Sigmoid colon (tissue), 7 donors: ENCODE data around the gene CNTN4. TPM values are rescaled to one million over a fixed set of nuclear protein-coding genes. Genes with fewer than 3 reads are reported as not detected.

Experiments
- DNase-seq: peaks from one replicate; pipeline ENCODE4 v3.0.0-alpha.2; 2019
- H3K27ac ChIP-seq, 4 donors: fragments of 200-600 bp; sonication (generic); one replicate each; pipeline ENCODE4 v1.5.1; 2016 to 2019; ENCODE audit warnings: mild to moderate bottlenecking in 1 of 4
- H3K27me3 ChIP-seq, 3 donors: fragments of 200-600 bp; sonication (generic); one replicate each; pipeline ENCODE4 v1.5.1; 2019; ENCODE audit warnings: mild to moderate bottlenecking in 1 of 3
- H3K36me3 ChIP-seq, 4 donors: fragments of 200-600 bp; sonication (generic); one replicate each; pipeline ENCODE4 v1.5.1; 2016 to 2019
- H3K4me1 ChIP-seq, 4 donors: fragments of 200-600 bp; sonication (generic); one replicate each; pipeline ENCODE4 v1.5.1; 2017 to 2019
- H3K4me3 ChIP-seq, 4 donors: fragments of 200-600 bp; sonication (generic); one replicate each; pipeline ENCODE4 v1.5.1; 2017 to 2019; ENCODE audit warnings: mild to moderate bottlenecking in 2 of 4, moderate library complexity in 1 of 4
- H3K9me3 ChIP-seq, 4 donors: fragments of 200-600 bp in 3 of 4; sonication (generic) in 3 of 4; one replicate each; pipeline versions ENCODE4 v1.5.1 to v1.6.1; 2013 to 2019
- EP300 ChIP-seq, 4 donors: sonication (generic); formaldehyde crosslinking; IDR thresholded peaks; one replicate each; pipeline ENCODE4 v1.6.1; 2017; ENCODE audit warnings: antibody characterized with exemption in 4 of 4
- POLR2A ChIP-seq, 2 donors: fragments of 450-650 bp; IDR thresholded peaks; one replicate each; pipeline ENCODE4 v1.6.1; 2016; ENCODE audit warnings: antibody characterized with exemption in 2 of 2, mild to moderate bottlenecking in 2 of 2, moderate library complexity in 2 of 2
- POLR2AphosphoS5 ChIP-seq, 4 donors: sonication (generic); formaldehyde crosslinking; IDR thresholded peaks; one replicate each; pipeline ENCODE4 v1.6.1; 2017; ENCODE audit warnings: antibody characterized with exemption in 4 of 4
- WGBS, 2 donors: extraction: QIAGEN DNeasy Blood & Tissue Kit; methylation state at CpG; one replicate each; pipeline ENCODE4 v1.1.7; 2013; 5-methylcytosine and 5-hydroxymethylcytosine counted together
- intact Hi-C: fragments of 100-400 bp; cut with DNase I; formaldehyde crosslinking; loops from one replicate; pipeline ENCODE4 v1.15.1; 2023
- polyA plus RNA-seq, 3 donors: library from polyadenylated mRNA; stranded (reverse); fragments of 200-250 nt; gene quantifications; one replicate each; pipeline ENCODE4 v1.2.3, GENCODE V29; 2013
- total RNA-seq, 4 donors: library from RNA; depleted of rRNA; stranded (reverse); fragments of >200 nt; gene quantifications; one replicate each; pipeline ENCODE4 v1.1.0, GENCODE V29; 2016
- TF ChIP-seq, protein P1 (sequence below), 4 experiments: fragments of 450-650 bp in 3 of 4; fragments of 200-600 bp in 1 of 4; IDR thresholded peaks; one replicate each; pipeline ENCODE4 v1.5.1; 2016 to 2019; ENCODE audit warnings: antibody characterized with exemption in 4 of 4, mild to moderate bottlenecking in 3 of 4, moderate library complexity in 2 of 4
- donor health status: healthy with polysubstance abuse.
- donor health status: Bipolar disorder and iron deficiency.
- donor health status: healthy.

CNTN4 gene
- total and polyA plus RNA-seq, 7 donors: 1.4 to 10.0 (median 7.5) TPM

DNA sequence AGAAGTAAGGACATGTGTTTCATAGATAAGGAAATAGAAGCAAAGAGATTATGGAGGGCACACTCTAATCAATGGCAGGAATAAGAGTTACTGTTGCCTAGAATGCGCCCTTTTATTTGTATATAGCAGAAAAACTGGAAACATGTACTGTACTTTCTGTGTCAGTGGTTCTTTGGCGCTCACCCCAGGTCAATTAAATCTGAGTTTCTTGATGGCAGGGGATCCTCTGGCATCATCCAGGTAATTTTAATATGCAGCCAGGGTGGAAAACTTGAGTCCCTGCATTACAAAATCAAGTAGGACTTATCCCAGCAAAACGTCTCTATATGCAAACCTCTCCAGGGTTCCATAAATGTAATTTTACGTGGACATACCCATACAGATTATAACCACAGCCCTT is 727.4 kb downstream of the CNTN4 start:
- Histone ChIP-seq H3K4me1 (no peaks in the 10 kb centered on the region), H3K4me3 (no peak overlapping the region), H3K9me3 (no peaks in the 10 kb centered on the region), H3K36me3 (no peaks in the 10 kb centered on the region), H3K27me3 (no peaks in the 10 kb centered on the region), H3K27ac (no peak overlapping the region)
- DNase-seq: no peak
- WGBS, 2 donors: 88 to 89% methylated on average over 4 of the region's 4 CpGs
- TF ChIP-seq, protein P1, sequence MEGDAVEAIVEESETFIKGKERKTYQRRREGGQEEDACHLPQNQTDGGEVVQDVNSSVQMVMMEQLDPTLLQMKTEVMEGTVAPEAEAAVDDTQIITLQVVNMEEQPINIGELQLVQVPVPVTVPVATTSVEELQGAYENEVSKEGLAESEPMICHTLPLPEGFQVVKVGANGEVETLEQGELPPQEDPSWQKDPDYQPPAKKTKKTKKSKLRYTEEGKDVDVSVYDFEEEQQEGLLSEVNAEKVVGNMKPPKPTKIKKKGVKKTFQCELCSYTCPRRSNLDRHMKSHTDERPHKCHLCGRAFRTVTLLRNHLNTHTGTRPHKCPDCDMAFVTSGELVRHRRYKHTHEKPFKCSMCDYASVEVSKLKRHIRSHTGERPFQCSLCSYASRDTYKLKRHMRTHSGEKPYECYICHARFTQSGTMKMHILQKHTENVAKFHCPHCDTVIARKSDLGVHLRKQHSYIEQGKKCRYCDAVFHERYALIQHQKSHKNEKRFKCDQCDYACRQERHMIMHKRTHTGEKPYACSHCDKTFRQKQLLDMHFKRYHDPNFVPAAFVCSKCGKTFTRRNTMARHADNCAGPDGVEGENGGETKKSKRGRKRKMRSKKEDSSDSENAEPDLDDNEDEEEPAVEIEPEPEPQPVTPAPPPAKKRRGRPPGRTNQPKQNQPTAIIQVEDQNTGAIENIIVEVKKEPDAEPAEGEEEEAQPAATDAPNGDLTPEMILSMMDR (IDR thresholded peaks at IDR 0.05): no peak
- TF ChIP-seq EP300 (IDR thresholded peaks at IDR 0.05) (no peak), POLR2AphosphoS5 (IDR thresholded peaks at IDR 0.05) (no peak), POLR2A (IDR thresholded peaks at IDR 0.05) (no peak)
- intact Hi-C loops: no loop called here

DNA sequence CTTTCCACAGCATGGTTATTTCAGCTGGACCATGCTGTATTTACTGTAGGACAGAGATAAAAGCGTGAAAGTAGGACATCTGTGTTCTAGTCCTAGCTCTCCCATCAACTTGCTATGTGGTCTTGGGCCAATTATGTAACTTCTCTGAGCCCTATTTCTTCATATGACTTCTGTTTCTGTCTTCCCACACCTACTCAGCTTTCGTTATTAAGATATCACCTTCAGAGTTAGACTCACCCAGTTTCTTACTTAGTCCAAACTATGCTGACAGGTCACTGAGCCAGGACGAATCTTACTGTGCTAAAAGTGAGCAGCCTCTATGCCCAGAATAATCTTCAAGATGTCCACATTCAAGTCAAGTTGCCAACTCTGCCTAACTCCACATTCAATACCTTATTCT is 727.8 kb downstream of the CNTN4 start:
- H3K4me3 ChIP-seq: no peak overlapping the region
- no peaks in the 10 kb centered on the region for H3K36me3 ChIP-seq
- intact Hi-C loops: no loop called here
- TF ChIP-seq POLR2A (IDR thresholded peaks at IDR 0.05) (no peak), EP300 (IDR thresholded peaks at IDR 0.05) (no peak), POLR2AphosphoS5 (IDR thresholded peaks at IDR 0.05) (no peak)
- TF ChIP-seq, protein P1 (IDR thresholded peaks at IDR 0.05): no peak
- WGBS, 2 donors: 85 to 87% methylated on average over 3 of the region's 3 CpGs
- H3K4me1 ChIP-seq: no peaks in the 10 kb centered on the region
- H3K9me3 ChIP-seq: no peaks in the 10 kb centered on the region
- no peak for DNase-seq
- no peaks in the 10 kb centered on the region for H3K27me3 ChIP-seq
- H3K27ac ChIP-seq: no peak overlapping the region

DNA sequence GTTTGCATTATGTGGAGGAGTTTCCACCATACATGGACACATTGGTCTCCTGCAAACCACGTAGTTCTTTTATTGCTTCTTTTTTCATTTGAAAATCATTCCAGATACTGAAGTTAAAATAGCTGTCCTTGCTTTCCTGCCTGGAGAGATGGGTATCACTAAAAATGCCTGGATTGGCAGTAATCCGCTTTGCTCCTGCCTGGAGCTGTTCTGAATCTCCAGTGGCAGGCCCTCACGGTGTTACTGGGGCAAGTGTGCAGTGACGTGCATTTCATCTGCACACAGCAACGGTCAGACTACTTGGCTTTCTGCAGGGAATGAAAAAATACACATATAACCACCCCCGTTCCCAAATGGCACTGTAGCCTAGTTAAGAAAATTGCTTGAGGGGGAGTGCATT is 738.6 kb downstream of the CNTN4 start:
- H3K27ac ChIP-seq: no peak overlapping the region
- no peak for TF ChIP-seq POLR2A (IDR thresholded peaks at IDR 0.05)
- TF ChIP-seq EP300 (IDR thresholded peaks at IDR 0.05): no peak
- TF ChIP-seq, protein P1 (IDR thresholded peaks at IDR 0.05): no peak
- TF ChIP-seq POLR2AphosphoS5 (IDR thresholded peaks at IDR 0.05): no peak
- no peaks in the 10 kb centered on the region for H3K9me3 ChIP-seq
- no peaks in the 10 kb centered on the region for H3K4me1 ChIP-seq
- no peaks in the 10 kb centered on the region for H3K36me3 ChIP-seq
- no peak for DNase-seq
- H3K27me3 ChIP-seq: no peaks in the 10 kb centered on the region
- H3K4me3 ChIP-seq: no peak overlapping the region
- WGBS, 2 donors: 80 to 93% methylated on average over 6 of the region's 6 CpGs
- intact Hi-C loops: no loop called here

DNA sequence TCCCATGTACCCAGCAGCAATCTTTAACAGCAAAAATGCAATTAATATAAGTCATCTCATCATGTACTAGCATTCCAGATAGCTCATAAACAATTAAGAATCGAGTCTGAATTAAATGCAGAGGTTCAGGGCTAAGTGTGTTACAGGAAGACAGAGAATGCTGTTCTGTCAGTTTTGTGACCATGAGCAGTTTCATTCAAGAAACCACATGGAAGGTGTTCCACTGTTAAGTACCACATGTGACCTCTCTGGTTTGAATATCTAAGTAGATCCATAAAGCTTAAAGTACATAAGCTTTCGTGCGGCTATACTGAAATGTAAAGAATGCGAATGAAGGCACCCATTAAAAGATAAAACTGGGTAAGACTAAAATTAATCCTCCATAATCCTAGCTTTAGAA is 739.2 kb downstream of the CNTN4 start:
- 92 to 93% methylated on average over 4 of the region's 4 CpGs for WGBS, 2 donors
- DNase-seq: no peak
- H3K36me3 ChIP-seq: no peaks in the 10 kb centered on the region
- H3K9me3 ChIP-seq: no peaks in the 10 kb centered on the region
- no peak overlapping the region for H3K4me3 ChIP-seq
- TF ChIP-seq EP300 (IDR thresholded peaks at IDR 0.05): no peak
- TF ChIP-seq POLR2A (IDR thresholded peaks at IDR 0.05): no peak
- no peak for TF ChIP-seq POLR2AphosphoS5 (IDR thresholded peaks at IDR 0.05)
- TF ChIP-seq, protein P1 (IDR thresholded peaks at IDR 0.05): no peak
- no peaks in the 10 kb centered on the region for H3K27me3 ChIP-seq
- H3K27ac ChIP-seq: no peak overlapping the region
- no peaks in the 10 kb centered on the region for H3K4me1 ChIP-seq
- intact Hi-C loops: no loop called here

DNA sequence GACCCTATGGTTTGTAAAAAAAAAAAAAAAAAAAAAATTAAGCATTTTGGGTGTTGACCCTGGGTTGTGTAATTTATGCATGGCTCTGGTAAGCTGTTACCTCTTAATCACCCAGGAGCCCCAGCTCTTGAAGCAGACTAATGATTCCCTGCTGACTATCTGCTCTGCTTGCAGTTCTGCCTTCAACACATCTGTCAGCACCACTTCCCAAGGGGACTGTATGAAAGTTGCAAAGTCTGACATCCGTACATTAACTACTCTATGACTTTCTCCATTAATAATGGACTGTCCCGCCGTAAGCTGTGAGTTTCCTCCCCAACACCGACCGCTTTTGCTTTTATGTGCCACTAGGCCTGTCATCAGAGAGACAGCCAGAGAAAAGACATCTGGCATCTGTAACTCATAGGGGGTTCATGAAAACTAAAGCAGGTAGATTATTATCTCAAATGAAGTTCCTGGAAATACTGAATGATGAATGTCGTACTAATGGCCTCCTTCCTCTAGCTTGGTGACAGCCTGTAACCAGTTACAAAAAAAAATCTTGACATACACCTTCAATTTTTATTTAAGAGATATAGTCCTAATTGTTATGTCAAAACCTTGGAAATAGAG is 740.0 kb downstream of the CNTN4 start:
- Histone ChIP-seq H3K4me3 (no peak overlapping the region), H3K27ac (no peak overlapping the region), H3K27me3 (no peaks in the 10 kb centered on the region), H3K9me3 (no peaks in the 10 kb centered on the region), H3K4me1 (no peaks in the 10 kb centered on the region), H3K36me3 (no peaks in the 10 kb centered on the region)
- no peak for DNase-seq
- WGBS, 2 donors: 75 to 94% methylated on average over 6 of the region's 6 CpGs
- intact Hi-C loops: no loop called here
- TF ChIP-seq EP300 (IDR thresholded peaks at IDR 0.05) (no peak), POLR2AphosphoS5 (IDR thresholded peaks at IDR 0.05) (no peak), POLR2A (IDR thresholded peaks at IDR 0.05) (no peak)
- TF ChIP-seq, protein P1 (IDR thresholded peaks at IDR 0.05): no peak
